HepG2 (cell line): ENCODE measurements around the gene FOXG1. TPM values are rescaled to one million over a fixed set of nuclear protein-coding genes. Genes with fewer than 3 reads are reported as not detected.

ENCODE experiments used
- ATAC-seq: fragments of 200-7000 bp; cut with Tn5 transposase; 3 replicates; pipeline ENCODE4 v1.9.1; 2020; ENCODE audit warnings: mild to moderate bottlenecking, moderate library complexity
- BruUV-seq: library from RNA; stranded (reverse); fragments of 400-500 nt; replicated peaks from 2 replicates; lab custom pipeline; 2021; lab: Mats Ljungman, UMichigan
- CTCF ChIA-PET: fragments of 300-600 bp; formaldehyde crosslinking; extraction: SDS; loops from one replicate; lab custom pipeline; 2021; ENCODE audit warnings: low total read pairs, inconsistent platforms, low intra/inter-chr PET ratio; lab: Yijun Ruan, JAX
- POLR2A ChIA-PET: fragments of 350-600 bp; sonication (Branson Sonifier 250); formaldehyde crosslinking; loops from one replicate; lab custom pipeline; 2020; ENCODE audit warnings: antibody characterized with exemption, inconsistent platforms; lab: Yijun Ruan, JAX
- DNase-seq: peaks from one replicate; pipeline ENCODE4 v3.0.0-alpha.2; 2015; ENCODE audit warnings: low spot score
- FAIRE-seq: peaks from 3 replicates; lab custom pipeline; 2011; peaks lifted over from hg19 to GRCh38; lab: Jason Lieb, UNC
- H2AFZ ChIP-seq: one replicate; pipeline ENCODE4 v1.6.1; 2011; ENCODE audit warnings: low read length, inconsistent platforms
- H3K27ac ChIP-seq: fragments of 300-600 bp; 3 replicates; pipeline ENCODE4 v1.8.0; 2011; ENCODE audit warnings: mixed run types, mild to moderate bottlenecking, mixed read lengths, low read length, inconsistent platforms; ENCODE audit not compliant: insufficient read depth; ENCODE audit errors: extremely low read length
- H3K27me3 ChIP-seq, 2 experiments: fragments of 200-600 bp in 1 of 2; 2 replicates in 1 of 2; 3 replicates in 1 of 2; pipeline versions ENCODE4 v1.6.0 to v1.8.0; 2011; ENCODE audit warnings: low read length in 2 of 2, mild to moderate bottlenecking in 2 of 2, moderate library complexity in 2 of 2, inconsistent platforms in 1 of 2; ENCODE audit not compliant: insufficient read depth in 2 of 2, control insufficient read depth in 1 of 2
- H3K36me3 ChIP-seq, 2 experiments: fragments of 200-600 bp in 1 of 2; replicated peaks in 1 of 2; 2 replicates in 1 of 2; 3 replicates in 1 of 2; pipeline versions ENCODE4 v1.5.1 to v1.8.0; 2011; ENCODE audit warnings: low read length in 2 of 2, inconsistent platforms in 1 of 2; ENCODE audit not compliant: insufficient read depth in 2 of 2, control insufficient read depth in 1 of 2
- H3K4me1 ChIP-seq: 2 replicates; pipeline ENCODE4 v1.5.1; 2012; ENCODE audit warnings: low read length, inconsistent platforms; ENCODE audit not compliant: insufficient read depth
- H3K4me2 ChIP-seq: 2 replicates; pipeline ENCODE4 v1.6.0; 2011; ENCODE audit warnings: low read depth, low read length, inconsistent platforms
- H3K4me3 ChIP-seq, 3 experiments: fragments of 200-600 bp in 1 of 3; sonication (generic), shearing (Covaris generic) in 1 of 3; replicated peaks in 1 of 3; 2 replicates each; pipeline ENCODE4 v1.5.1; 2011 to 2016; ENCODE audit warnings: low read length in 3 of 3, inconsistent platforms in 2 of 3, low read depth in 2 of 3, mild to moderate bottlenecking in 2 of 3, control low read depth in 1 of 3, mixed read lengths in 1 of 3; ENCODE audit not compliant: insufficient read depth in 1 of 3
- H3K79me2 ChIP-seq: one replicate; pipeline ENCODE4 v1.6.1; 2011; ENCODE audit warnings: low read length, inconsistent platforms; ENCODE audit not compliant: insufficient read depth
- H3K9ac ChIP-seq: 2 replicates; pipeline ENCODE4 v1.6.0; 2011; ENCODE audit warnings: mild to moderate bottlenecking, low read depth, low read length, inconsistent platforms; ENCODE audit not compliant: insufficient read depth
- H3K9me3 ChIP-seq: 2 replicates; pipeline ENCODE4 v1.5.1; 2012; ENCODE audit warnings: mild to moderate bottlenecking, low read length
- H4K20me1 ChIP-seq: 2 replicates; pipeline ENCODE4 v1.6.0; 2011; ENCODE audit warnings: inconsistent platforms, mild to moderate bottlenecking, low read length, moderate library complexity; ENCODE audit not compliant: insufficient read depth
- ADNP ChIP-seq: sonication (generic); formaldehyde crosslinking; IDR thresholded peaks from 2 replicates; pipeline ENCODE4 v1.4.0; 2020; ENCODE audit warnings: missing genetic modification reagents
- BRF2 ChIP-seq: sonication (generic); formaldehyde crosslinking; IDR thresholded peaks from 2 replicates; pipeline ENCODE4 v1.8.1; 2022; ENCODE audit warnings: mild to moderate bottlenecking, missing genetic modification reagents
- FOXP1 ChIP-seq, 2 experiments: fragments of 450-650 bp in 1 of 2; IDR thresholded peaks; 2 replicates each; pipeline ENCODE4 v1.6.1; 2017 to 2018; ENCODE audit warnings: antibody characterized with exemption in 1 of 2
- MXD1 ChIP-seq: sonication (generic); formaldehyde crosslinking; IDR thresholded peaks from 2 replicates; pipeline ENCODE4 v1.4.0; 2020; ENCODE audit warnings: mild to moderate bottlenecking, missing genetic modification reagents
- SMAD3 ChIP-seq: sonication (generic); formaldehyde crosslinking; IDR thresholded peaks from 2 replicates; pipeline ENCODE4 v1.4.0; 2020; ENCODE audit warnings: missing genetic modification reagents
- TP53 ChIP-seq: sonication (generic); formaldehyde crosslinking; conservative IDR thresholded peaks from 2 replicates; pipeline ENCODE4 v1.4.0; 2020; ENCODE audit warnings: missing genetic modification reagents
- TRIM22 ChIP-seq: fragments of 450-650 bp; IDR thresholded peaks from 2 replicates; pipeline ENCODE4 v1.6.1; 2017
- ZBTB3 ChIP-seq: sonication (generic); formaldehyde crosslinking; IDR thresholded peaks from 2 replicates; pipeline ENCODE4 v1.4.0; 2020; ENCODE audit warnings: low read depth, mild to moderate bottlenecking, moderate library complexity, missing genetic modification reagents, borderline replicate concordance
- ZBTB8A ChIP-seq: sonication (generic); formaldehyde crosslinking; IDR thresholded peaks from 2 replicates; pipeline ENCODE4 v1.4.0; 2020; ENCODE audit warnings: mild to moderate bottlenecking, low read depth, missing genetic modification reagents, borderline replicate concordance
- ZNF20 ChIP-seq: sonication (generic); formaldehyde crosslinking; IDR thresholded peaks from 2 replicates; pipeline ENCODE4 v1.4.0; 2020; ENCODE audit warnings: mild to moderate bottlenecking, moderate library complexity, missing genetic modification reagents
- ZNF280B ChIP-seq: sonication (generic); formaldehyde crosslinking; IDR thresholded peaks from 2 replicates; pipeline ENCODE4 v1.5.0; 2020; ENCODE audit warnings: missing genetic modification reagents, mild to moderate bottlenecking, borderline replicate concordance
- ZNF33A ChIP-seq: sonication (generic); formaldehyde crosslinking; IDR thresholded peaks from 2 replicates; pipeline ENCODE4 v1.5.1; 2020; ENCODE audit warnings: missing genetic modification reagents, mild to moderate bottlenecking, moderate library complexity, borderline replicate concordance
- ZNF354B ChIP-seq: sonication (generic); formaldehyde crosslinking; IDR thresholded peaks from 2 replicates; pipeline ENCODE4 v1.8.0; 2022; ENCODE audit warnings: mild to moderate bottlenecking, missing genetic modification reagents
- ZNF382 ChIP-seq: sonication (generic); formaldehyde crosslinking; IDR thresholded peaks from 2 replicates; pipeline ENCODE4 v1.5.0; 2020; ENCODE audit warnings: missing genetic modification reagents, mild to moderate bottlenecking, borderline replicate concordance
- ZNF431 ChIP-seq: sonication (generic); formaldehyde crosslinking; IDR thresholded peaks from 2 replicates; pipeline ENCODE4 v1.9.0; 2022; ENCODE audit warnings: missing genetic modification reagents, low read depth, mild to moderate bottlenecking, borderline replicate concordance
- ZNF574 ChIP-seq: sonication (generic); formaldehyde crosslinking; IDR thresholded peaks from 2 replicates; pipeline ENCODE4 v1.4.0; 2020; ENCODE audit warnings: missing genetic modification reagents
- ZNF720 ChIP-seq: sonication (generic); formaldehyde crosslinking; IDR thresholded peaks from 2 replicates; pipeline ENCODE4 v1.4.0; 2020; ENCODE audit warnings: missing genetic modification reagents
- ZNF788 ChIP-seq: sonication (generic); formaldehyde crosslinking; IDR thresholded peaks from 2 replicates; pipeline ENCODE4 v1.5.0; 2020; ENCODE audit warnings: mild to moderate bottlenecking, missing genetic modification reagents, borderline replicate concordance
- ZSCAN12 ChIP-seq: sonication (generic); formaldehyde crosslinking; IDR thresholded peaks from 2 replicates; pipeline ENCODE4 v1.9.0; 2021; ENCODE audit warnings: mild to moderate bottlenecking, missing genetic modification reagents
- WGBS: methylation state at CpG from one replicate; pipeline ENCODE4 v1.1.6; 2017; ENCODE audit warnings: low lambda C conversion rate; 5-methylcytosine and 5-hydroxymethylcytosine counted together
- in situ Hi-C: cut with HindIII; loops from 2 replicates; pipeline ENCODE4 v1.10.0; 2017; ENCODE audit warnings: low pct_unique_long_range_greater_than_20kb; ENCODE audit not compliant: extremely low pct_ligation_motif_present
- intact Hi-C: fragments of 100-400 bp; cut with micrococcal nuclease; formaldehyde crosslinking; loops from one replicate; pipeline ENCODE4 v1.10.0; 2022; ENCODE audit not compliant: unreplicated experiment
- polyA plus RNA-seq, 8 experiments: library from polyadenylated mRNA; depleted of rRNA in 3 of 8; stranded (reverse) in 7 of 8; unstranded in 1 of 8; fragments of >200 nt; fragmentation: Illumina TruSeq in 4 of 8; extraction: Trizol in 4 of 8; gene quantifications; 2 replicates each; pipeline versions ENCODE4 v1.2.1 to v1.2.3, GENCODE V29; 2011 to 2016; ENCODE audit warnings: low read depth in 4 of 8, missing spikeins in 1 of 8, mixed read lengths in 1 of 8; ENCODE audit not compliant: insufficient read depth in 1 of 8
- total RNA-seq, 5 experiments: library from RNA; depleted of rRNA; stranded (reverse); fragments of >200 nt; fragmentation: Illumina TruSeq; extraction: Trizol; gene quantifications; 2 replicates each; pipeline ENCODE4 v1.2.3, GENCODE V29; 2016; ENCODE audit warnings: low read depth in 1 of 5

The FOXG1 gene
- total and polyA plus RNA-seq, 2 of the 13 experiments (the other 11 are each of a cell fraction or from before 2014, with no cell fraction given) = not detected

- no peak overlapping the region for H3K27ac ChIP-seq
- H3K36me3 ChIP-seq = no peaks in the 10 kb centered on the region
Observed at GRCh38 chr14:28731358-28731757, 35.2 kb upstream of the FOXG1 start.

More at GRCh38 chr14:28731358-28731757, 35.2 kb upstream of the FOXG1 start:
- no peak overlapping the region for H2AFZ ChIP-seq
- no peak overlapping the region for H3K9ac ChIP-seq
- no peaks in the 10 kb centered on the region for H3K27me3 ChIP-seq
- 5% methylated on average over 2 of the region's 2 CpGs for WGBS
- H4K20me1 ChIP-seq = no peaks in the 10 kb centered on the region
- CTCF ChIA-PET = no interaction called here
- intact Hi-C loops = no loop called here
- TF ChIP-seq BRF2 (CRISPR knock-in tag) (no peak), ZNF33A (CRISPR knock-in tag) (no peak), ZBTB3 (no peak), ZNF354B (CRISPR knock-in tag) (no peak), ZNF788 (CRISPR knock-in tag) (no peak), ZBTB8A (CRISPR knock-in tag) (no peak), ZNF382 (CRISPR knock-in tag) (no peak), ZNF574 (CRISPR knock-in tag) (no peak), TP53 (CRISPR knock-in tag) (no peak), MXD1 (CRISPR knock-in tag) (no peak), ZNF431 (CRISPR knock-in tag) (no peak), ADNP (CRISPR knock-in tag) (no peak), TRIM22 (no peak), ZNF720 (CRISPR knock-in tag) (no peak), FOXP1 (IDR thresholded peaks at IDR 0.05) (no peak), FOXP1 (CRISPR knock-in tag; IDR thresholded peaks at IDR 0.05) (no peak), ZNF20 (CRISPR knock-in tag) (no peak), ZNF280B (CRISPR knock-in tag) (no peak), ZSCAN12 (CRISPR knock-in tag) (no peak), SMAD3 (CRISPR knock-in tag) (no peak)
- in situ Hi-C loops = no loop called here
- DNase-seq (no peak), ATAC-seq (no peak), FAIRE-seq (no peak)
- no peak overlapping the region for H3K4me3 ChIP-seq
- BruUV-seq = no TSS peak
- H3K4me1 ChIP-seq = no peaks in the 10 kb centered on the region
- H3K4me2 ChIP-seq = no peak overlapping the region
- H3K79me2 ChIP-seq = no peaks in the 10 kb centered on the region
- peaks cover 14% of the 10 kb centered on the region; the same call in 1 of the 2 replicates for H3K9me3 ChIP-seq
- POLR2A ChIA-PET = no interaction called here
